Measurements from ENCODE around the gene CTTNBP2.
"Not testable (repeated sequence)": the region's sequence is repeated elsewhere in the genome, so short reads cannot be mapped to it uniquely, and the experiment has no call there.

Gene CTTNBP2

DNA sequence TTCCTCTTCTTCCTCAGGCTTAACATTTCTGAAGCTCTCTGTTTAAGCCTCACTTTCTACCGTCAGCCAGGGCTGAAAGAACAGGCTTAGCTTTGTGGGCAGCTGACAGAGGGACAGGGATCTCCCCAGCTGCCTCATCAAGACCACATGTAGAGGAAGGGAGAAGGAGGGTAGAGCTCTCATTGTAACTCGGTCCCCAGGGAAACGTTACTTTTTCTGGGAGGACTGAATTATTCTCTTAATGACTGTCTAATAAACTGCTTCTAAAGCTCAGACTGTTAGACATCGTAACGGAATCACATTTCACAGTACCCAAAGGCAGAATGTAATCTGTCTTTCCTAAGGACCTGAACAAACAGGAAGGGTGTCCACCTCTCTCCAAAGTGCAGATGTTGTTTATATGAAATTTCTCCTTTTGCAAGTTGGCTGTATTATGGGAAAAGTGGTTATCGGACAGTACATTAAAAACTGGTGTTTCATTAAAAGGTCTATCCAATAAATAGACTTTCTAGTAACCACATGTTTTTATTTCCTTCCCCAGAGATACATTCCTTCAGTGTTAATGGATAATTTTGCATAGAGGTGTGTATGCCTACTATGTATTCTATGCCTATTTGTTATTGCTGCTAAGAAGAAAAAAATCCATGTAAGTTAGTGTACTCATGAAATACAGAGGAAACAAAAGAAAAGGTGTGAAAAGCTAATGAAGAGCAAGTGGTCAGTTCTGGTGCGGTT, 144.2 kb downstream of the CTTNBP2 start:
- no peak for DNase-seq

DNA sequence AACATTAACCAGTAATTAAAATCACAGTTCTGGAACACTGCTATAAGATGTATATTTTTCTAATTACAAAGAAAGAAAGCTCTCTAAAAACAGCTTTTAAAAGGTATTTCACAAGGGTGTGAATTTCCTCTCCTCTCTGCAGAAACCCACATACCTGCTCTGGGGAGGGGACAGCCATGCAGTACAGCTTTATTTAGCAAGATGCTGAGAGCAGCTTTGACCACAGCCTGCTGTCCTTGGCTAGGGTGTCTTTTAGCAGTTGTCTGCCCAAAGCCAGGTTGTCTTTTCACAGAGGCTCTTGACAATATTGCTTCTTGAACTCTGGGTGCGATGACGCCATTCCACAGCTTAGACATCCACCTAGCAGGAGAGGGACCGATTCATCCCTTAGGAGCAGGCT, 148.3 kb downstream of the CTTNBP2 start:
- no peak for DNase-seq

GRCh38 chr7:117719377-117719776, 153.9 kb downstream of the CTTNBP2 start:
- DNase-seq: no peak

- no peak for DNase-seq
These were observed 155.0 kb downstream of the CTTNBP2 start for GRCh38 chr7:117718116-117718835.

- no peak for DNase-seq
These were observed 155.9 kb downstream of the CTTNBP2 start for GRCh38 chr7:117717357-117717756.

GRCh38 chr7:117716707-117717299, 156.4 kb downstream of the CTTNBP2 start:
- no peak for DNase-seq

DNA sequence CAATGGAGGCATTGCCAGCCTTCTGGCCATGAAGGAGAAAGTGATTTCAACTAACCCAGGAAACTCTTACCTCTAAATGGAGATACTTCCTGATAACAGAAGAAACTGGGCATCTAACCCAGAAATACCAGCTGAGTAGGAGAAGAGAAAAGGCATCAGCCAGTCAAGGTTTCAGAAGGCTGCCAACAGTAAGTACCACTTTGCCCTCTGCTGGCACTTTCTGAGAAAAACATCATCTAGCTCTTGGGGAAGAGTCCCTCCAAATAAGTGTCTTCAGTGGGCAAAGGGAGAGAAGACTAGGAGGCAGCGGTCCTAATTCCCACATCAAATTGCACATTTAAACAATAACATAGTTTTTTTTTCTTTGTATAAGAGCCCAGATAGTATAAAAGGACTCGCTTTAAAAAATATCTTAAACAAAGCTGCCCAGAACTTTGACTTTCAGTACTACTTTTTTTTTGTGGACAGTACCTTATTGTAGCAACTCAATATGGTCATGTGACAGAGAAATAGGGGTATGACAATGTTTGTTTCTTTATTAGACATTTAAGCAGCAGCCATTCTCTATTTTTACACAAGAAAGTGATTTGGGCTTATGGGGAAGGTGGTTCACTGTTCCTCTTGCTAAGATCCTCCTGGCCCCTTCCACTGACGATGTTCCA, 157.3 kb downstream of the CTTNBP2 start:
- DNase-seq: peak; percentile 13

DNA sequence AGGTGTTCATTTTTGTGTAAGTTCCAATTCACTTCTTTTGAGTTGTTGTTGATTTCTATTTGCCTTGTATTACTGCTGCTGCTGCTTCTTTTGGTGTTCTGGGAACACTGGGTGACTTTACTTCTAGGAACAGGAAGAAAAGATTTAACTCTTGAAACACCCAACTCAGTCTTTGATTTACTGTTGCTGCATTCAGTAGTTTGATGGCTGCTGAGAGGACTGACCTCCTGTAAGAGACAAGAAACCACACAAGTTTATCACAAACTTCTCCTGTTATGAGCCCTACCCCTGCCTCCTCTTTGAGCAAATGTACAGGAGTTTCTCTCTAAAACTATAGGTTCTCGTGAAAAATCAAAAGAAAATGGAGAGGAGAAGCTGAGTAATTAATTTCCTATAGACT, 161.7 kb downstream of the CTTNBP2 start:
- no peak for DNase-seq

DNA sequence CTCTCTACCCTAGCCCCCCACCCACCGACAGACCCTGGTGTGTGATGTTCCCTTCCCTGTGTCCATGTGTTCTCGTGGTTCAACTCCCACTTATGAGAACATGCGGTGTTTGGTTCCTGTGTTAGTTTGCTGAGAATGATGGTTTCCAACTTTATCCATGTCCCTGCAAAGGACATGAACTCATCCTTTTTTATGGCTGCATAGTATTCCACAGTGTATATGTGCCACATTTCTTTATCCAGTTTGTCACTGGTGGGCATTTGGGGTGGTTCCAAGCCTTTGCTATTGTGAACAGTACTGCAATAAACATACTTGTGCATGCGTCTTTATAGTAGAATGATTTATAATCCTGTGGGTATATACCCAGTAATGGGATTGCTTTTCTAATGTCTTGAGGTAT, 165.1 kb downstream of the CTTNBP2 start:
- DNase-seq: not testable (repeated sequence)

DNA sequence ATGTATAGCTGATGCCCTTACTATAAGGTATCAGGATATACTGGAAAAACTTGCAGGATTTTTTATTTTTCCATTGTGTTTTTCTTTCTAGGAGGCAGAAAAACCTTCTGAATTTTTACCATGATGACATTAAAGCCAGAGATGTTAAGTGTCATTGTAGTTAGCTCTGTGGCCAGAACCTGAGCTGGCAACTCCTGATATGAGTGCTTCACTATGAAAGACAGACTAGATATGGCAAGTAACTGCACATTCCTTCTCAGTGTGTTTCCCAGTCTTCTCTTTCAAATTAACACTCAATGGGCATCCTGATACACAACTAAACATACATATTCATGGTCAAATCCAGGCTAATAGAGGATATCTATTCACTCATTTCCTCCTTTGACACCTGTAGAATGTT, 166.2 kb downstream of the CTTNBP2 start:
- DNase-seq: no peak

DNA sequence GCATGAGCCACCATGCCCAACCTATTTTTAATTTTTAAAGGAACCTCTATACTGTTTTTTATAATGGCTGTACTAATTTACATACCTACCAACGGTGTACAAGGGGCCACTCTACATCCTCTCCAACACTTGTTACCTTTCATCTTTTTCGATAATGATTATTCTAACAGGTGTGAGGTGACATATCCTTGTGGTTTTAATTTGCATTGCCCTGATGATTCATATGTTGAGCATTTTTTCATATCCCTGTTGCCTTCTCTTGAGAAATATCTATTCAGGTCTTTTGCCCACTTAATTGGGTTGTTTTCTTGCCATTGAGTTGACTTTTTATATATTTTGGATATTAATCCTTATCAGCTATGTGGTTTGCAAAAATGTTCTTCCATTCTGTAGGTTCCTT, 167.0 kb downstream of the CTTNBP2 start:
- no peak for DNase-seq

GRCh38 chr7:117705630-117706029, 167.6 kb downstream of the CTTNBP2 start:
- no peak for DNase-seq

DNA sequence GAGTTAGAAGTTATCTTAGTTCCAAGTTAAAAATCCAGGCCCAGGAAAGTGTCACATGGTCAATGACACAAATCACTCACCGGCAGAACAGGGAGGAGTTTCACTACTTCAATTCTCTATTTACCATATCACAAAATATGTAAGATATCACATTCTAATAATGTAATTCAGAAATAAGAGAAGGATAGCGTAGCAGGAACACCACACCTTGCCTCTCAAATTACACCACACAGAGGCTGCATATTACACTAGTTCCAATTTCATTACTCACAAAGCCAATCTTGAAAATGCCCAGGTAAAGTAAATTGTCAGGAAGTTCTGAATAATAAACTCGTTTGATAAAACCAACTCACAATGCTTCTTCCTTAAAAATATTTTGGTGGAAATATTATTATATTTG, 169.2 kb downstream of the CTTNBP2 start:
- DNase-seq: no peak

DNA sequence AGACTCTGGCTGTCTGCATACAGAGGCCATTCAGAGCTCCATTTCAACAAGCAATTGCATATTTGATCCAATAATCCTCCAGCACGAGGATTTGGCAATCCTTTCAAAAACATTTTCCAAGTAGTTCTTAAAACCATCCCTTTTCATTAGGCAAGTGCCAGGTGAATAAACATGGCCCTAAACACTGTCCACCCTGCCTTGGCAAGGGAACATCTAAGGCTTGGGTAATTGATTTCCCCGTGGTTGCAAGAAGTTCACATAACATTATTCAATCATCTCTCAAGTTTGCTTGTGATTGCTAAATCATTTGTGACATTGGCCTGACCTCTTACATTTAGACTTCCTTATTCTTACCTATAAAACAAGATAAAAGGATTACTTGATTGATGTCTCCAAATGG, 175.2 kb downstream of the CTTNBP2 start:
- DNase-seq: no peak

- DNase-seq: no peak
These were observed 180.9 kb downstream of the CTTNBP2 start for GRCh38 chr7:117692338-117692737.

- DNase-seq: no peak
These were observed 183.1 kb downstream of the CTTNBP2 start for GRCh38 chr7:117690147-117690546.

GRCh38 chr7:117689406-117689805, 183.8 kb downstream of the CTTNBP2 start:
- DNase-seq: no peak

GRCh38 chr7:117688126-117688525, 185.1 kb downstream of the CTTNBP2 start:
- no peak for DNase-seq

DNA sequence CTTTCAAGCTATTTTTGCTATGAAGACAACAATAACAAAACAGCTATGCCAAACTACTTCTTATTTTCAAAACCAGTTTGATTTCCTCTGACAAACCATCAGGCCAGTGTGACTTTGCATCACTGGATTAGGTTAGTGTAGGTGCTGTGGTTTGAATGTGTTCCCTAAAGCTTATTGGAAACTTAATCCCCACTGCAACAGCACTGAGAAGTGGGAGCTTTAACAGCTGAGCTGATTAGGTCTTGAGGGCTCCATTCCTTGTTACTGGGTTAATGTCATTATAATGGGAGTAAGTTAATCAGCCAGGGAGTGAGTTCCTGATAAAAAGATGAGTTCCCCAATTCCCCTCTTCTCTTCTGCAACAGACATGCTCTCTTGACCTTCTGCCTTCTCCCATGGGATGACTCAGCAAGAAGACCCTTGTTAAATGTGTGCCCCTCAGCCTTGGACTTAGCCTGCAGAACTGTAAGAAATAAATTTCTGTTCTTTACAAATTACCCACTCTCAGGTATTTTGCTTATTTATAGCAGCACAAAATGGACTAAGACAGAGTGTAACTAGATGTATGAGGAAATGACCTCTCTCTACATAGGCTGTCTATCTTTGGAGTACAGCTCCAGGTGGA, 186.8 kb downstream of the CTTNBP2 start:
- no peak for DNase-seq

- DNase-seq: no peak
These were observed 187.4 kb downstream of the CTTNBP2 start for GRCh38 chr7:117685795-117686194.

DNA sequence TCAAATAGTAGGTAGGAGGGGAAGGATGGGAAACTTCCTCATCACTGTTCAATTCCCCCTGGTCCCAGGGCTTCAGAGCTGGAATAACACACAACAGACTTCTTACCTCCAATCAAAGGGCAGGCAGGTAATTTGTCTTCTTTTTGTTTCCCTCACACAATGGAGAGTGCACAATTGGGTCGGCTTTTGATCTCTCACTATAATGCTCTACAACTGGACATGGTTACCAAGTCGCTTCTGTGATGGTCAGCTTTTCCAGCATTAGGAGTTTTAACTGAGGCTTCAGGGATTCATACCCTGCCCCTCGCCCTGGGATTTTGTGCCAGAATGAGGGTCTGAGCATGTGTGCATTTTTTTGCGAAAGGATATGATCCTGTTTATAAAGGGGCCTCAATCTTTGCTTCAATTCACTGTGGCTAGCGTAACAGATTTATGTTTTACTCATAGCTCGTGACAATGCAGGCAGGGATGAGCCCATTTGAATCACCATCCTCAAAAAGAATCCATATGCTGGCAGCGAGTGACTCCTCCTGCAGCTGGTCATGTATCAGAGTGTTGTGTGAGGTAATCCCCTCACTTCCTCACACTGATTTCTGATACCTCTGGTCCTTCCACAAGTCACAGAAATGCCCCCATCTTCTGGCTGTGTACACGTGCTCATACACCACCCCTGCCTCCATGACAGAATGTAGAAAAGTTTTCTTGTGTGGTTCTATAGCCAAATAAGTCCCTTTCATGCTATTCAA, 189.6 kb downstream of the CTTNBP2 start:
- DNase-seq: no peak

DNA sequence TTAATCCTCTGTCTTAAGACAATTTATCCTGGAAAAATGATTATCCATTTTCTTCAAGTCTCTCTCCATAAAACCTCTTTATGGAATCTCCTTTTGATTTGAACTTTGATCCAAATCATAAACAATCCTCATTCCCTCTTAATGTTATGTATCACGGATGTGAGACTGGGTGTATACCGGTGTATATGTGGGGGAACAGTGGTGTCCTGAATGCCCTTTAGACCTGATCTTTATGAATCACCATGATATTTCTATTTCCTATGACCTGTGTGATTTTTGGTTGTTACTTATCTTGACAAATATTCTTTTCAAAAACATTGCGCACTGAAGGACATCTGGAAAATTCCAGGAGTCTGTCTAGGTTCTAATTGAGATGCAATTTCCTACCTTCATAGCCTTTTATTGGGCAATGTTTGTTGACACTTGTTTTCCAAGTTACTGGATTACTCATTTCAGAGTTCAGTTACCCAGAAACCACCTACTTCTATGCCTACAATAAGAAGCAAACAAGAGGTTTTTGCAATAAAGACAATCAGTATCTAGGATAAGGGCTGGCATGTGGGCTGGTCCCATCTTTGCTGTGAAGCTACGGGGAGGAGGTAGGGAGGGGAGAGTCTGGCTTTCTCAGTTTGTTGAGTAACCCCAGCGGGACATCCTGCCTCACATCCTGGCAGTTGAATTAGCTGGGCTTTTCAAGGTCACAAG, 190.4 kb downstream of the CTTNBP2 start:
- no peak for DNase-seq

All from NCI-H146 (cell line).